Caco-2 (cell line): Measurements from ENCODE around the gene ERCC1. TPM values are rescaled to one million over a fixed set of nuclear protein-coding genes. Genes with fewer than 3 reads are reported as not detected.
A peak's percentile ranks its signal among the peaks of the same experiment; 100 is the strongest.
"Not testable (repeated sequence)": the region's sequence is repeated elsewhere in the genome, so short reads cannot be mapped to it uniquely, and the experiment has no call there.

Source experiments
- BruUV-seq: library from RNA; stranded (reverse); fragments of 400-500 nt; replicated peaks from 2 replicates; lab custom pipeline; 2021; lab: Mats Ljungman, UMichigan
- CTCF ChIA-PET: fragments of 300-600 bp; sonication (Branson Sonifier 250); formaldehyde crosslinking; loops from one replicate; lab custom pipeline; 2022; ENCODE audit warnings: antibody characterized with exemption; lab: Charles Lee
- POLR2A ChIA-PET: fragments of 300-600 bp; sonication (Branson Sonifier 250); formaldehyde crosslinking; loops from one replicate; lab custom pipeline; 2022; ENCODE audit warnings: antibody characterized with exemption; lab: Charles Lee
- DNase-seq, 2 experiments: peaks; one replicate each; pipeline versions ENCODE4 v3.0.0 to v3.0.0-alpha.2; 2020 to 2022
- H3K27me3 ChIP-seq: replicated peaks from 2 replicates; pipeline ENCODE4 v1.6.0; 2011; ENCODE audit warnings: low read length; ENCODE audit not compliant: control insufficient read depth, insufficient read depth
- H3K36me3 ChIP-seq: 2 replicates; pipeline ENCODE4 v1.5.1; 2011; ENCODE audit warnings: low read length; ENCODE audit not compliant: control insufficient read depth, insufficient read depth
- H3K4me1 ChIP-seq: fragments of 250-450 bp; sonication (Bioruptor Pico); 2 replicates; pipeline ENCODE4 v1.5.1; 2020; ENCODE audit warnings: mild to moderate bottlenecking
- H3K4me3 ChIP-seq: 2 replicates; pipeline ENCODE4 v1.5.1; 2011; ENCODE audit warnings: low read depth, mild to moderate bottlenecking, control low read depth, low read length
- H3K9me3 ChIP-seq: fragments of 250-450 bp; sonication (Bioruptor Pico); 2 replicates; pipeline ENCODE4 v1.5.1; 2020; ENCODE audit warnings: mild to moderate bottlenecking, moderate library complexity
- H3K27ac Mint-ChIP-seq: one replicate; pipeline ENCODE4 v1.8.0; 2022; ENCODE audit warnings: mixed read lengths; ENCODE audit not compliant: unreplicated experiment
- H3K27me3 Mint-ChIP-seq: one replicate; pipeline ENCODE4 v1.8.0; 2022; ENCODE audit warnings: mixed read lengths; ENCODE audit not compliant: insufficient read depth, unreplicated experiment
- H3K36me3 Mint-ChIP-seq: one replicate; pipeline ENCODE4 v1.8.0; 2022; ENCODE audit warnings: mild to moderate bottlenecking, mixed read lengths; ENCODE audit not compliant: insufficient read depth, unreplicated experiment
- H3K4me1 Mint-ChIP-seq: one replicate; pipeline ENCODE4 v1.8.0; 2022; ENCODE audit warnings: low read depth, mixed read lengths; ENCODE audit not compliant: unreplicated experiment
- H3K4me3 Mint-ChIP-seq: one replicate; pipeline ENCODE4 v1.8.0; 2022; ENCODE audit warnings: mild to moderate bottlenecking, moderate library complexity, mixed read lengths; ENCODE audit not compliant: unreplicated experiment
- H3K9me3 Mint-ChIP-seq: one replicate; pipeline ENCODE4 v1.8.0; 2022; ENCODE audit warnings: mixed read lengths; ENCODE audit not compliant: unreplicated experiment
- intact Hi-C: fragments of 100-400 bp; cut with micrococcal nuclease; formaldehyde crosslinking; loops from one replicate; pipeline ENCODE4 v1.10.0; 2022; ENCODE audit not compliant: unreplicated experiment
- total RNA-seq: library from RNA; stranded (reverse); gene quantifications from 2 replicates; pipeline ENCODE4 v1.2.3, GENCODE V29; 2022
- TF ChIP-seq, protein P1 (sequence below), 2 experiments: fragments of 200-600 bp in 1 of 2; IDR thresholded peaks; 1 replicate in 1 of 2; 2 replicates in 1 of 2; pipeline versions ENCODE4 v1.5.1 to v1.8.0; 2011 to 2022; ENCODE audit warnings: antibody characterized with exemption in 1 of 2, control low read depth in 1 of 2, inconsistent platforms in 1 of 2, low read depth in 1 of 2, low read length in 1 of 2, mild to moderate bottlenecking in 1 of 2, moderate library complexity in 1 of 2; ENCODE audit not compliant: insufficient read depth in 1 of 2, severe bottlenecking in 1 of 2, unreplicated experiment in 1 of 2

Gene ERCC1
- total RNA-seq, 1 experiment from 2014 or later: 51.0 TPM

GRCh38 chr19:45439569-45440258 lies 16.0 kb upstream of the ERCC1 start:
- peaks cover 20% of the 10 kb centered on the region for H3K4me1 ChIP-seq
- H3K4me3 ChIP-seq: peak overlapping the region; percentile 61
- peak overlapping the region; percentile 84 for H3K4me3 Mint-ChIP-seq
- intact Hi-C loops: loop anchor here (1.0 to 2.0 kb wide), 3 partner anchors 15 to 39 kb away; no protein-coding TSS in a partner anchor
- DNase-seq: peak; percentile 69 to 89
- ChIA-PET POLR2A (interaction anchor here (0.6 to 1.3 kb wide), 5 partner anchors 28 to 46 kb away, joined by 3 to 15 read pairs (median 12); partner anchors contain the start of gene FOSB), CTCF (interaction anchor here (0.5 to 3.0 kb wide), 29 partner anchors 9 to 534 kb away, joined by 3 to 261 read pairs (median 5); partner anchors contain the start of genes BLOC1S3, ERCC1, FOSB and PPP1R13L)
- H3K4me1 Mint-ChIP-seq: peaks cover 21% of the 10 kb centered on the region
- TF ChIP-seq, protein P1, sequence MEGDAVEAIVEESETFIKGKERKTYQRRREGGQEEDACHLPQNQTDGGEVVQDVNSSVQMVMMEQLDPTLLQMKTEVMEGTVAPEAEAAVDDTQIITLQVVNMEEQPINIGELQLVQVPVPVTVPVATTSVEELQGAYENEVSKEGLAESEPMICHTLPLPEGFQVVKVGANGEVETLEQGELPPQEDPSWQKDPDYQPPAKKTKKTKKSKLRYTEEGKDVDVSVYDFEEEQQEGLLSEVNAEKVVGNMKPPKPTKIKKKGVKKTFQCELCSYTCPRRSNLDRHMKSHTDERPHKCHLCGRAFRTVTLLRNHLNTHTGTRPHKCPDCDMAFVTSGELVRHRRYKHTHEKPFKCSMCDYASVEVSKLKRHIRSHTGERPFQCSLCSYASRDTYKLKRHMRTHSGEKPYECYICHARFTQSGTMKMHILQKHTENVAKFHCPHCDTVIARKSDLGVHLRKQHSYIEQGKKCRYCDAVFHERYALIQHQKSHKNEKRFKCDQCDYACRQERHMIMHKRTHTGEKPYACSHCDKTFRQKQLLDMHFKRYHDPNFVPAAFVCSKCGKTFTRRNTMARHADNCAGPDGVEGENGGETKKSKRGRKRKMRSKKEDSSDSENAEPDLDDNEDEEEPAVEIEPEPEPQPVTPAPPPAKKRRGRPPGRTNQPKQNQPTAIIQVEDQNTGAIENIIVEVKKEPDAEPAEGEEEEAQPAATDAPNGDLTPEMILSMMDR (IDR thresholded peaks at IDR 0.05; ENCODE audit: insufficient read depth in 1 of 2, low read depth in 1 of 2, low read length in 1 of 2, severe bottlenecking in 1 of 2, unreplicated experiment in 1 of 2): peak; percentile 95 to 99
- no peaks in the 10 kb centered on the region for H3K27me3 Mint-ChIP-seq
- no peaks in the 10 kb centered on the region for H3K9me3 ChIP-seq
- BruUV-seq: no TSS peak
- H3K36me3 ChIP-seq: no peaks in the 10 kb centered on the region
- no peaks in the 10 kb centered on the region for H3K27me3 ChIP-seq
- no peaks in the 10 kb centered on the region for H3K9me3 Mint-ChIP-seq
- peaks cover 21% of the 10 kb centered on the region for H3K36me3 Mint-ChIP-seq
- peak overlapping the region; percentile 88 for H3K27ac Mint-ChIP-seq

DNA sequence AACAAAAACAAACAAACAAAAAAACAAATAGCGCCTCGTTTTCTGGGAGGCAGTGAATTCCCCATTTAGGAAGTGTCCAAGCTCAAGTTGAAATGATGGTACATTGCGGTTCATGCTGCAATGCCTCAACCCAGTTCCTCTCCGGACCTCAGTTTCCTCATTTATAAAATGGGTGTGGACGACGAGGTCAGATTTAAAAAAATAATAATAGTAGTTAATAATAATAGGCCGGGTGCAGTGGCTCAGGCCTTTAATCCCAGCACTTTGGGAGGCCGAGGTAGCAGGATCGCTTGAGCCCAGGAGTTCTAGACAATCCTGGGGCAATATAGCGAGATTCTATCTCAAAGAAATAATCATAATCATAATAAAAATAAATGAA lies 15.5 kb upstream of the ERCC1 start:
- no TSS peak for BruUV-seq
- ChIA-PET CTCF (interaction anchor here (0.5 to 3.0 kb wide), 28 partner anchors 9 to 533 kb away, joined by 3 to 261 read pairs (median 5); partner anchors contain the start of genes BLOC1S3, ERCC1, FOSB and PPP1R13L), POLR2A (interaction anchor here (0.6 to 1.3 kb wide), 5 partner anchors 28 to 46 kb away, joined by 3 to 15 read pairs (median 12); partner anchors contain the start of gene FOSB)
- H3K36me3 Mint-ChIP-seq: peaks cover 21% of the 10 kb centered on the region
- H3K4me3 Mint-ChIP-seq: peak overlapping the region; percentile 84
- intact Hi-C loops: loop anchor here (1.0 kb wide), 2 partner anchors 30 to 39 kb away; no protein-coding TSS in a partner anchor
- TF ChIP-seq, protein P1 (IDR thresholded peaks at IDR 0.05; ENCODE audit: insufficient read depth in 1 of 2, low read depth in 1 of 2, low read length in 1 of 2, severe bottlenecking in 1 of 2, unreplicated experiment in 1 of 2): no peak
- Histone ChIP-seq H3K4me3 (peak overlapping the region; percentile 61), H3K9me3 (no peaks in the 10 kb centered on the region), H3K27me3 (no peaks in the 10 kb centered on the region), H3K4me1 (peaks cover 15% of the 10 kb centered on the region), H3K36me3 (no peaks in the 10 kb centered on the region)
- H3K9me3 Mint-ChIP-seq: no peaks in the 10 kb centered on the region
- no peak for DNase-seq
- H3K27ac Mint-ChIP-seq: no peak overlapping the region
- H3K4me1 Mint-ChIP-seq: peaks cover 16% of the 10 kb centered on the region
- H3K27me3 Mint-ChIP-seq: no peaks in the 10 kb centered on the region

DNA sequence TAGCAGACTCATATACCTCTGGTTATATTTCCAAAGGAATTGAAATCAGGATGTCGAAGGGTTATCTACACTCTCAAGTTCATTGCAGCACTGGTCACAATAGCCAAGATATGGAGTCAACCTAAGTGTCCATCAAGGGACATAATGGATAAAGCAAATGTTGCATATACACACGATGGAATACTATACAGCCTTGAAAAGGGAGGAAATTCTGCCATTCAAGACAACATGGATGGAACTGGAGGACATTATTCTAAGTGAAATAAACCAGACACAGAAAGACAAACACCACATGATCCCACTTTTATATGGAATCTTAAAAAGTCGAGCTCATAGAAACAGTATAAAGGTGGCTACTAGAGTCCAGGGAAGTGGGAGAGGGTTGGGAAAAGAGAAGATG lies 13.6 kb upstream of the ERCC1 start:
- CTCF ChIA-PET: interaction anchor here (1.0 kb wide), 1 partner anchor 41 kb away, joined by 5 read pairs; no protein-coding TSS in a partner anchor
- Mint-ChIP-seq H3K4me1 (peaks cover 8% of the 10 kb centered on the region), H3K4me3 (no peak overlapping the region), H3K27ac (no peak overlapping the region), H3K27me3 (no peaks in the 10 kb centered on the region), H3K36me3 (peaks cover 5% of the 10 kb centered on the region), H3K9me3 (no peaks in the 10 kb centered on the region)
- no peaks in the 10 kb centered on the region for H3K36me3 ChIP-seq
- no peaks in the 10 kb centered on the region for H3K9me3 ChIP-seq
- no peak for DNase-seq
- POLR2A ChIA-PET: no interaction called here
- TF ChIP-seq, protein P1 (IDR thresholded peaks at IDR 0.05; ENCODE audit: insufficient read depth in 1 of 2, low read depth in 1 of 2, low read length in 1 of 2, severe bottlenecking in 1 of 2, unreplicated experiment in 1 of 2): no peak
- H3K4me1 ChIP-seq: peaks cover 11% of the 10 kb centered on the region
- H3K4me3 ChIP-seq: no peak overlapping the region
- intact Hi-C loops: no loop called here
- H3K27me3 ChIP-seq: no peaks in the 10 kb centered on the region
- no TSS peak for BruUV-seq

GRCh38 chr19:45432543-45432942 lies 8.8 kb upstream of the ERCC1 start:
- H3K4me1 ChIP-seq, H3K9me3 ChIP-seq, H3K36me3 ChIP-seq, H3K4me1 Mint-ChIP-seq, H3K27me3 ChIP-seq, DNase-seq, H3K36me3 Mint-ChIP-seq, H3K4me3 ChIP-seq, intact Hi-C loops, POLR2A ChIA-PET, H3K9me3 Mint-ChIP-seq, BruUV-seq, H3K4me3 Mint-ChIP-seq, H3K27ac Mint-ChIP-seq, H3K27me3 Mint-ChIP-seq: not testable (repeated sequence)
- CTCF ChIA-PET: interaction anchor here (0.9 to 2.6 kb wide), 3 partner anchors 46 to 63 kb away, joined by 4 to 11 read pairs (median 9); no protein-coding TSS in a partner anchor
